HG03097 (cell line): ENCODE results near the gene UMOD.

Experiments
- ATAC-seq: cut with Tn5 transposase; IDR thresholded peaks from one replicate; pipeline ENCODE4 v1.9.1; 2021; ENCODE audit not compliant: unreplicated experiment, low FRiP score

The UMOD gene

GRCh38 chr16:20369452-20370054, 17.0 kb upstream of the UMOD start:
- ATAC-seq = no peak

GRCh38 chr16:20364051-20364450, 11.5 kb upstream of the UMOD start:
- no peak for ATAC-seq

GRCh38 chr16:20363191-20363590, 10.7 kb upstream of the UMOD start:
- no peak for ATAC-seq

- ATAC-seq = no peak
Observed at GRCh38 chr16:20359997-20360396, 7.5 kb upstream of the UMOD start.

- ATAC-seq = no peak
Observed at GRCh38 chr16:20355114-20355782, 2.7 kb upstream of the UMOD start.

GRCh38 chr16:20353379-20353778, 864 bp upstream of the UMOD start:
- no peak for ATAC-seq

- ATAC-seq = no peak
Observed at GRCh38 chr16:20349615-20350014, 2.9 kb downstream of the UMOD start.

- ATAC-seq = no peak
Observed at GRCh38 chr16:20348365-20349185, 3.9 kb downstream of the UMOD start.

GRCh38 chr16:20347666-20348364, 4.7 kb downstream of the UMOD start:
- no peak for ATAC-seq

GRCh38 chr16:20344611-20345010, 7.9 kb downstream of the UMOD start:
- ATAC-seq = no peak

GRCh38 chr16:20339744-20340143, 12.8 kb downstream of the UMOD start:
- no peak for ATAC-seq

GRCh38 chr16:20336955-20337354, 15.6 kb downstream of the UMOD start:
- no peak for ATAC-seq

GRCh38 chr16:20334396-20334795, 18.1 kb downstream of the UMOD start:
- ATAC-seq = no peak

- ATAC-seq = no peak
Observed at GRCh38 chr16:20333120-20333519, 19.4 kb downstream of the UMOD start.

- no peak for ATAC-seq
Observed at GRCh38 chr16:20332411-20332810, 20.1 kb downstream of the UMOD start.

GRCh38 chr16:20331635-20332034, 20.9 kb downstream of the UMOD start:
- no peak for ATAC-seq

GRCh38 chr16:20329392-20330138, 22.9 kb downstream of the UMOD start:
- no peak for ATAC-seq

- ATAC-seq = no peak
Observed at GRCh38 chr16:20327444-20328041, 25.0 kb downstream of the UMOD start, which contains the start of gene GP2. Gene GP2 (minus strand): TSS chr16:20327513. CDS start chr16:20326431, 1,082 bp downstream.

GRCh38 chr16:20326321-20326720, 26.2 kb downstream of the UMOD start:
- no peak for ATAC-seq

GRCh38 chr16:20325005-20325404, 27.5 kb downstream of the UMOD start:
- no peak for ATAC-seq
